Fibroblast of lung (primary cell): ENCODE data around the gene STX17.

Experiments used
- CTCF ChIP-seq, 2 donors: IDR thresholded peaks in 1 of 2; conservative IDR thresholded peaks in 1 of 2; 1 replicate in 1 of 2; 2 replicates in 1 of 2; pipeline ENCODE4 v1.5.1; 2011 to 2012; ENCODE audit warnings: low read length in 2 of 2, control low read depth in 1 of 2, inconsistent platforms in 1 of 2, low read depth in 1 of 2, mild to moderate bottlenecking in 1 of 2
- EZH2 ChIP-seq: IDR thresholded peaks from 2 replicates; pipeline ENCODE4 v1.5.1; 2012; ENCODE audit warnings: low read length, control low read depth, mild to moderate bottlenecking; ENCODE audit errors: missing control alignments

- TF ChIP-seq CTCF (conservative IDR thresholded peaks at IDR 0.05 in 1 of 2, IDR thresholded peaks at IDR 0.05 in 1 of 2; ENCODE audit: low read depth in 1 of 2, low read length in 2 of 2) (peak; percentile 33 to 63), EZH2 (no peak)
Measured at GRCh38 chr9:100011062-100011681, 104.7 kb downstream of the STX17 start.
